Astrocyte (in vitro differentiated cells and primary cell): Measurements from ENCODE around the gene PDAP1.

Source experiments
- EZH2 ChIP-seq: IDR thresholded peaks from 2 replicates; pipeline ENCODE4 v1.6.1; 2012; ENCODE audit warnings: mild to moderate bottlenecking, low read length, inconsistent platforms; ENCODE audit not compliant: insufficient read depth
- TF ChIP-seq, protein P1 (sequence below): IDR thresholded peaks from 2 replicates; pipeline ENCODE4 v1.5.1; 2011; ENCODE audit warnings: low read depth, mild to moderate bottlenecking, inconsistent platforms, low read length, moderate library complexity; ENCODE audit not compliant: insufficient read depth

DNA sequence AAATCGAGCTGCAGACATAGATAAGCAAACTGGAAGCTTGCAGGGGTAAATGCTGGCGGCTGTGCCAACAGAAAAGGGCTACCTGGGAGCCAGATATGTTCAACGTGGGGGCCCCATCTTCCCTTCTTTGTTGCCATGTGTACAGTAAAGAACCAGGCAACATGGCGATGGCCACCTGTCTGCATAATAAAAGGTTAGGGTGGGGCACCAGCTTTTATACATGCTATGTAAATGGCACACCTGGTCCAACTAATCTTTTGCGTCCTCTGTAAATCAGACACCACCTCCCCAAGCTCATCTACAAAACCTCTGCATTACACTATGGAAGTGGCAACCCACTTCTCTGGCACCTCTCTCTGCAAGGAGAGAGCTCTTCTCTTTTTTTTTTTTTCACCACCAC, 14.2 kb upstream of the PDAP1 start:
- TF ChIP-seq, protein P1, sequence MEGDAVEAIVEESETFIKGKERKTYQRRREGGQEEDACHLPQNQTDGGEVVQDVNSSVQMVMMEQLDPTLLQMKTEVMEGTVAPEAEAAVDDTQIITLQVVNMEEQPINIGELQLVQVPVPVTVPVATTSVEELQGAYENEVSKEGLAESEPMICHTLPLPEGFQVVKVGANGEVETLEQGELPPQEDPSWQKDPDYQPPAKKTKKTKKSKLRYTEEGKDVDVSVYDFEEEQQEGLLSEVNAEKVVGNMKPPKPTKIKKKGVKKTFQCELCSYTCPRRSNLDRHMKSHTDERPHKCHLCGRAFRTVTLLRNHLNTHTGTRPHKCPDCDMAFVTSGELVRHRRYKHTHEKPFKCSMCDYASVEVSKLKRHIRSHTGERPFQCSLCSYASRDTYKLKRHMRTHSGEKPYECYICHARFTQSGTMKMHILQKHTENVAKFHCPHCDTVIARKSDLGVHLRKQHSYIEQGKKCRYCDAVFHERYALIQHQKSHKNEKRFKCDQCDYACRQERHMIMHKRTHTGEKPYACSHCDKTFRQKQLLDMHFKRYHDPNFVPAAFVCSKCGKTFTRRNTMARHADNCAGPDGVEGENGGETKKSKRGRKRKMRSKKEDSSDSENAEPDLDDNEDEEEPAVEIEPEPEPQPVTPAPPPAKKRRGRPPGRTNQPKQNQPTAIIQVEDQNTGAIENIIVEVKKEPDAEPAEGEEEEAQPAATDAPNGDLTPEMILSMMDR = no peak
- TF ChIP-seq EZH2 = no peak
